ENCODE measurements around the gene MTCP1. TPM values are rescaled to one million over a fixed set of nuclear protein-coding genes. Genes with fewer than 3 reads are reported as not detected.

The MTCP1 gene
- total and polyA plus RNA-seq, 9 of the 15 experiments (the other 6 are each of a cell fraction or from before 2014, with no cell fraction given): 12.7 to 28.0 (median 22.9) TPM

DNA sequence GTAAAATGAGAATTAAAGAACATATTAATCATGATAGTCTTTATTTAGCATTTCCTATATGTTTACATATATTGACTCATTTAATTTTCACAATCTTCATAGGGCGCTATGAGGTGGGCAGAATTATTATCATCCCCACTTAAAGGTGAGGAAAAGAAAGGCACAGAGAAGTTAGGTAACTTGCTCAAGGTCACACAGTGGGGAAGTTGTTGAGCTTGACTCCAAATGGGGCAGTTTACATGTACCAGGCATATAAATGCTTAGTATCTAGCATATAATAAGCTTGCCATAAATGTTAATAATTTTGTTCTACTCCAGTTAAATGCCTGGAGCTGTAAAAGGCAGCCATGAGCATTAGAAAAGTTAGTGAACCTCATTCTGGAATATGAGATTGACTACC is 1.5 kb downstream of the MTCP1 start (continued):
- peak; percentile 51; the same call in 1 of the 2 replicates for TF ChIP-seq ADNP (tag; IDR thresholded peaks at IDR 0.05)

DNA sequence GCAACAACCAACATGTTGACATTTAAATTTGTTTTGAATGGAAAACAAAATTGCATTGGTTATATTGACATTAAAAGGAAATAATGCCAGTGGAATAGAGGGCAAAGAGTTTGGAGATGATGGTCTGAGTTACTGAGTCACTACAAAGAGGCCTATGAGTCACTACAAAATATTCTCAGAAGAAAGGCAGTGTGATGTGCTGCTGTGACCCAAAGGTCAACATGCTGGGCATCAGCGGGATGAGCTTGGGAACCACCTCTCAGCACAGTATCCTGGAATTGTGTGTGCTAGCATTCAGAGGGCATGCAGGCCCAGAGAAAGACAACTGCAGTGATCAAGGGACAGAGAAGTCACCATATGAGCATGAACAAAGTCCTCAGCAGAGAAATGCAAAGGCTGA is 2.8 kb downstream of the MTCP1 start:
- H3K79me2 ChIP-seq (ENCODE audit: control insufficient read depth, insufficient read depth, low read length): peaks cover 49% of the 10 kb centered on the region
- FAIRE-seq: no peak
- H3K4me3 ChIP-seq: no peak overlapping the region
- POLR2A ChIA-PET: no interaction called here
- no peak overlapping the region for H3K9ac ChIP-seq (ENCODE audit: insufficient read depth in 1 of 2, low read depth in 2 of 2, low read length in 2 of 2)
- no TSS peak for BruUV-seq (replicated peaks)
- ATAC-seq: no peak
- in situ Hi-C loops (cut with MboI): no loop called here
- H3K27ac ChIP-seq (ENCODE audit: extremely low read depth, low read depth, low read length): no peak overlapping the region
- no peaks in the 10 kb centered on the region for H3K27me3 ChIP-seq (ENCODE audit: control insufficient read depth in 2 of 2, insufficient read depth in 2 of 2, low read length in 2 of 2)
- peaks cover 11% of the 10 kb centered on the region; the same call in 2 of the 3 replicates for H3K36me3 ChIP-seq (ENCODE audit: control insufficient read depth, insufficient read depth, low read length)
- TF ChIP-seq JUN (IDR thresholded peaks at IDR 0.05; ENCODE audit: borderline replicate concordance, low read depth, low read length) (0 out of 2 replicates have a peak, but pooled peaks have one; percentile 14), JUN (CRISPR knock-in tag; IDR thresholded peaks at IDR 0.05; ENCODE audit: borderline replicate concordance) (no peak), KDM1A (IDR thresholded peaks at IDR 0.05) (peak; percentile 18 to 28; a peak in 1 of 4 replicates), JUND (IDR thresholded peaks at IDR 0.05; ENCODE audit: borderline replicate concordance, low read depth, low read length) (peak; percentile 49; the same call in 1 of the 2 replicates), JUND (tag; IDR thresholded peaks at IDR 0.05; ENCODE audit: borderline replicate concordance, low read depth, low read length) (no peak), GTF2A2 (tag; IDR thresholded peaks at IDR 0.05) (no peak), NR2C2 (CRISPR knock-in tag; IDR thresholded peaks at IDR 0.05) (no peak), NR2C2 (tag; IDR thresholded peaks at IDR 0.05) (0 out of 2 replicates have a peak, but pooled peaks have one; percentile 38), FOSL1 (tag; conservative IDR thresholded peaks at IDR 0.05) (peak; percentile 75)
- TF ChIP-seq, protein P1, sequence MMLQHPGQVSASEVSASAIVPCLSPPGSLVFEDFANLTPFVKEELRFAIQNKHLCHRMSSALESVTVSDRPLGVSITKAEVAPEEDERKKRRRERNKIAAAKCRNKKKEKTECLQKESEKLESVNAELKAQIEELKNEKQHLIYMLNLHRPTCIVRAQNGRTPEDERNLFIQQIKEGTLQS (IDR thresholded peaks at IDR 0.05): peak; percentile 61; the same call in 1 of the 2 replicates
- TF ChIP-seq, protein P1 (CRISPR knock-in tag; conservative IDR thresholded peaks at IDR 0.05): no peak
- TF ChIP-seq, protein P2, sequence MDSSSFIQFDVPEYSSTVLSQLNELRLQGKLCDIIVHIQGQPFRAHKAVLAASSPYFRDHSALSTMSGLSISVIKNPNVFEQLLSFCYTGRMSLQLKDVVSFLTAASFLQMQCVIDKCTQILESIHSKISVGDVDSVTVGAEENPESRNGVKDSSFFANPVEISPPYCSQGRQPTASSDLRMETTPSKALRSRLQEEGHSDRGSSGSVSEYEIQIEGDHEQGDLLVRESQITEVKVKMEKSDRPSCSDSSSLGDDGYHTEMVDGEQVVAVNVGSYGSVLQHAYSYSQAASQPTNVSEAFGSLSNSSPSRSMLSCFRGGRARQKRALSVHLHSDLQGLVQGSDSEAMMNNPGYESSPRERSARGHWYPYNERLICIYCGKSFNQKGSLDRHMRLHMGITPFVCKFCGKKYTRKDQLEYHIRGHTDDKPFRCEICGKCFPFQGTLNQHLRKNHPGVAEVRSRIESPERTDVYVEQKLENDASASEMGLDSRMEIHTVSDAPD (CRISPR knock-in tag; IDR thresholded peaks at IDR 0.05): no peak
- H2AFZ ChIP-seq (ENCODE audit: low read depth, low read length): no peak overlapping the region
- intact Hi-C loops (cut with micrococcal nuclease): no loop called here
- CTCF ChIA-PET (ENCODE audit: low intra/inter-chr PET ratio): no interaction called here
- peak in 1 of 4 experiments; percentile 28 for DNase-seq (ENCODE audit: extremely low read depth in 1 of 4, low spot score in 3 of 4)
- WGBS (ENCODE audit: insufficient coverage, low coverage, missing lambda C conversion rate): 7% methylated on average over 1 of the region's 1 CpG
- no peaks in the 10 kb centered on the region for H3K9me3 ChIP-seq (replicated peaks; ENCODE audit: control insufficient read depth, insufficient read depth, low read depth, low read length)
- no peaks in the 10 kb centered on the region for H3K9me1 ChIP-seq (ENCODE audit: control insufficient read depth, insufficient read depth, low read length)
- no peaks in the 10 kb centered on the region for H4K20me1 ChIP-seq (replicated peaks; ENCODE audit: control insufficient read depth, insufficient read depth, low read length)
- peaks cover 4 to 8% of the 10 kb centered on the region in 2 experiments; a peak in 4 of 5 replicates for H3K4me1 ChIP-seq (replicated peaks in 1 of 2; ENCODE audit: control insufficient read depth in 2 of 2, insufficient read depth in 2 of 2, low read length in 2 of 2)
- no peak overlapping the region for H3K4me2 ChIP-seq (ENCODE audit: insufficient read depth, low read length)
